ENCODE results near the gene CALHM3.

DNA sequence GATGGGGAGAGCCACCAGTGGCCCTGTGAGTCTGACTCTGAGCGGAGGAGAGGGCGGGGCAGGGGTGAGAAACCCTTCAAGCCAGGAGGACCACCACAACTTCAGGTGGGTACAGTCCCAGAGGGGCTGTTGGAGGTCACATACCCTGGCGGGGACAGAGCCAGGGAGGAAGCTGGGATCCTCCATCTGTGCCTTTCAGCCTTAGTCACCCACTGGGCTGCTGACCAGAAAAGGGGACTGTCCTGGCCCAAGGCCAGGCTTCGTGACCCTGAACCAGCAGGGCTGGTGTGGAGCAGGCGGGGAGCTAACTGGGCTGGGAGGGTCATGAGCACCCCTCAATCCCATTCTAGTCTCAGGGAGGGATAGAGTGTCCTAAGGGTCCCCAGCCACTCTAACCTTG is 1.5 kb upstream of the CALHM3 start:
- TF ChIP-seq, protein P1, sequence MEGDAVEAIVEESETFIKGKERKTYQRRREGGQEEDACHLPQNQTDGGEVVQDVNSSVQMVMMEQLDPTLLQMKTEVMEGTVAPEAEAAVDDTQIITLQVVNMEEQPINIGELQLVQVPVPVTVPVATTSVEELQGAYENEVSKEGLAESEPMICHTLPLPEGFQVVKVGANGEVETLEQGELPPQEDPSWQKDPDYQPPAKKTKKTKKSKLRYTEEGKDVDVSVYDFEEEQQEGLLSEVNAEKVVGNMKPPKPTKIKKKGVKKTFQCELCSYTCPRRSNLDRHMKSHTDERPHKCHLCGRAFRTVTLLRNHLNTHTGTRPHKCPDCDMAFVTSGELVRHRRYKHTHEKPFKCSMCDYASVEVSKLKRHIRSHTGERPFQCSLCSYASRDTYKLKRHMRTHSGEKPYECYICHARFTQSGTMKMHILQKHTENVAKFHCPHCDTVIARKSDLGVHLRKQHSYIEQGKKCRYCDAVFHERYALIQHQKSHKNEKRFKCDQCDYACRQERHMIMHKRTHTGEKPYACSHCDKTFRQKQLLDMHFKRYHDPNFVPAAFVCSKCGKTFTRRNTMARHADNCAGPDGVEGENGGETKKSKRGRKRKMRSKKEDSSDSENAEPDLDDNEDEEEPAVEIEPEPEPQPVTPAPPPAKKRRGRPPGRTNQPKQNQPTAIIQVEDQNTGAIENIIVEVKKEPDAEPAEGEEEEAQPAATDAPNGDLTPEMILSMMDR (IDR thresholded peaks at IDR 0.05; ENCODE audit: poor library complexity) = no peak
- TF ChIP-seq EZH2phosphoT487 (IDR thresholded peaks at IDR 0.05; ENCODE audit: low read depth, severe bottlenecking, unreplicated experiment) = no peak
- no peak for TF ChIP-seq EZH2 (IDR thresholded peaks at IDR 0.05; ENCODE audit: borderline replicate concordance)

Data from hepatocyte (in vitro differentiated cells).